Neutrophil (primary cell): ENCODE data around the gene MAD2L1.

Experiments
- H3K27ac ChIP-seq: fragments of 200-600 bp; sonication (generic); 2 replicates; pipeline ENCODE4 v1.5.1; 2016; ENCODE audit warnings: mild to moderate bottlenecking, moderate library complexity
- H3K27me3 ChIP-seq: fragments of 200-600 bp; sonication (generic); 2 replicates; pipeline ENCODE4 v1.6.0; 2016; ENCODE audit warnings: mild to moderate bottlenecking
- H3K36me3 ChIP-seq: fragments of 200-600 bp; sonication (generic); 2 replicates; pipeline ENCODE4 v1.5.1; 2017
- H3K4me1 ChIP-seq, 2 experiments: fragments of 200-600 bp in 1 of 2; sonication (generic) in 1 of 2; 1 replicate in 1 of 2; 2 replicates in 1 of 2; pipeline versions ENCODE4 v1.5.1 to v1.6.1; 2013 to 2016; ENCODE audit warnings: low read depth in 1 of 2, low read length in 1 of 2, mild to moderate bottlenecking in 1 of 2, moderate library complexity in 1 of 2; ENCODE audit not compliant: control insufficient read depth in 1 of 2, insufficient read depth in 1 of 2
- H3K4me3 ChIP-seq, 2 experiments: fragments of 200-600 bp in 1 of 2; sonication (generic) in 1 of 2; 1 replicate in 1 of 2; 2 replicates in 1 of 2; pipeline ENCODE4 v1.5.1; 2013 to 2016; ENCODE audit warnings: low read depth in 1 of 2, low read length in 1 of 2, mild to moderate bottlenecking in 1 of 2, moderate library complexity in 1 of 2
- H3K9me3 ChIP-seq: fragments of 200-600 bp; sonication (generic); 2 replicates; pipeline ENCODE4 v1.5.1; 2016
- CTCF ChIP-seq: fragments of 200-600 bp; sonication (generic); IDR thresholded peaks from 2 replicates; pipeline ENCODE4 v1.5.1; 2016; ENCODE audit warnings: antibody characterized with exemption

The MAD2L1 gene

GRCh38 chr4:120066517-120067340, at the start of gene MAD2L1:
MAD2L1 (minus strand) TSS chr4:120066848; CDS start chr4:120066734, 114 bp downstream.
- Histone ChIP-seq H3K36me3 (no peaks in the 10 kb centered on the region), H3K9me3 (no peaks in the 10 kb centered on the region), H3K4me1 (peaks cover 30 to 31% of the 10 kb centered on the region in 2 experiments), H3K27me3 (no peaks in the 10 kb centered on the region), H3K4me3 (peak within 1 kb of the TSS; percentile 74 to 96), H3K27ac (peak within 1 kb of the TSS; percentile 93)
- peak; percentile 43 for TF ChIP-seq CTCF

- no peak for TF ChIP-seq CTCF
- no peaks in the 10 kb centered on the region for H3K27me3 ChIP-seq
- H3K27ac ChIP-seq = no peak overlapping the region
- H3K4me1 ChIP-seq = no peaks in the 10 kb centered on the region
- no peaks in the 10 kb centered on the region for H3K9me3 ChIP-seq
- no peak overlapping the region for H3K4me3 ChIP-seq
- H3K36me3 ChIP-seq = no peaks in the 10 kb centered on the region
Observed at GRCh38 chr4:120111745-120112144, 45.1 kb upstream of the MAD2L1 start.

GRCh38 chr4:120109406-120109805, 42.8 kb upstream of the MAD2L1 start:
- no peak for TF ChIP-seq CTCF
- no peak overlapping the region for H3K4me3 ChIP-seq
- H3K9me3 ChIP-seq = no peaks in the 10 kb centered on the region
- no peak overlapping the region for H3K27ac ChIP-seq
- H3K27me3 ChIP-seq = no peaks in the 10 kb centered on the region
- no peaks in the 10 kb centered on the region for H3K36me3 ChIP-seq
- no peaks in the 10 kb centered on the region for H3K4me1 ChIP-seq

- Histone ChIP-seq H3K9me3 (no peaks in the 10 kb centered on the region), H3K27ac (no peak overlapping the region), H3K27me3 (no peaks in the 10 kb centered on the region), H3K4me3 (no peak overlapping the region), H3K36me3 (no peaks in the 10 kb centered on the region), H3K4me1 (no peaks in the 10 kb centered on the region)
- no peak for TF ChIP-seq CTCF
Observed at GRCh38 chr4:120105472-120105871, 38.8 kb upstream of the MAD2L1 start.

GRCh38 chr4:120096508-120097297, 30.1 kb upstream of the MAD2L1 start:
- Histone ChIP-seq H3K9me3 (no peaks in the 10 kb centered on the region), H3K4me3 (no peak overlapping the region), H3K4me1 (no peaks in the 10 kb centered on the region), H3K36me3 (no peaks in the 10 kb centered on the region), H3K27me3 (peaks cover 3% of the 10 kb centered on the region), H3K27ac (no peak overlapping the region)
- no peak for TF ChIP-seq CTCF
